Stimulated activated naive B cell treated with anti-CD40 and anti-IgM and Interleukin-4, amounts not matched to agents 10 μg/mL and 1 μg/mL and 100 μg/mL, for 72 hours (primary cell): ENCODE results near the gene SLC25A53.

Experiments
- ATAC-seq, 2 donors: fragments of 150-1000 bp; cut with Tn5 transposase; replicated peaks; 2 replicates each; pipeline ENCODE4 v1.10.0; 2021; ENCODE audit warnings: moderate library complexity in 1 of 2
- DNase-seq: peaks from one replicate; pipeline ENCODE4 v3.0.0; 2021
- H3K27ac Mint-ChIP-seq: one replicate; pipeline ENCODE4 v1.8.0; 2022; ENCODE audit warnings: mild to moderate bottlenecking, mixed read lengths
- H3K27me3 Mint-ChIP-seq, 2 donors: one replicate each; pipeline ENCODE4 v1.8.0; 2022; ENCODE audit warnings: mixed read lengths in 2 of 2
- H3K36me3 Mint-ChIP-seq, 2 donors: one replicate each; pipeline ENCODE4 v1.8.0; 2022; ENCODE audit warnings: mixed read lengths in 2 of 2, mild to moderate bottlenecking in 1 of 2
- H3K4me1 Mint-ChIP-seq, 2 donors: one replicate each; pipeline ENCODE4 v1.8.0; 2022; ENCODE audit warnings: mixed read lengths in 2 of 2, mild to moderate bottlenecking in 1 of 2
- H3K4me3 Mint-ChIP-seq, 2 donors: one replicate each; pipeline ENCODE4 v1.8.0; 2022; ENCODE audit warnings: mild to moderate bottlenecking in 2 of 2, mixed read lengths in 2 of 2, moderate library complexity in 1 of 2
- H3K9me3 Mint-ChIP-seq, 2 donors: one replicate each; pipeline ENCODE4 v1.8.0; 2022; ENCODE audit warnings: mixed read lengths in 2 of 2, mild to moderate bottlenecking in 1 of 2

Gene SLC25A53

GRCh38 chrX:104156630-104157529, at the start of gene SLC25A53:
Gene SLC25A53, minus strand, starts transcription at chrX:104157009. Its CDS starts 51,752 bp downstream, at chrX:104105257.
- peak within 1 kb of the TSS; percentile 99 for H3K27ac Mint-ChIP-seq
- peak within 1 kb of the TSS; percentile 94 for H3K4me3 Mint-ChIP-seq
- H3K36me3 Mint-ChIP-seq = no peaks in the 10 kb centered on the region
- H3K27me3 Mint-ChIP-seq = no peaks in the 10 kb centered on the region
- peak; percentile 80 for DNase-seq
- no peaks in the 10 kb centered on the region for H3K9me3 Mint-ChIP-seq
- peaks cover 2 to 10% of the 10 kb centered on the region in 2 donors for H3K4me1 Mint-ChIP-seq
- peak; percentile 92 for ATAC-seq

DNA sequence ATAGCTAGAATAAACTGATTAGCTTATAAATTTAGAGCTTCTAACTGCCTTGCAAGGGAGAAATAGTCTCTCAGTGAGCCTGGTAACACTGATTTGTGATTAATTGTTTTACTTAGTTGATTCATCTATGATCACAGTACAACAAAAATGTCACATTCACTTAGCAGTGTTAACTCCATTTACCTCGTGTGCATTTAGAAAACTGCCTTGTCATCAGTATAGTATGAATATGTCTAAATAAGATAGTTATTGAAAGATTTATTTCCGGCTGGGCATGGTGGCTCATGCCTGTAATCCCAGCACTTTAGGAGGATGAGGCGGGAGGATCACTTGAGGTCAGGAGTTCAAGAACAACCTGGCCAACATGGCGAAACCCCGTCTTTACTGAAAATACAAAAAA, 48.7 kb upstream of the SLC25A53 start:
- no peak overlapping the region for H3K4me3 Mint-ChIP-seq
- no peak for ATAC-seq
- no peaks in the 10 kb centered on the region for H3K4me1 Mint-ChIP-seq
- no peak for DNase-seq
- peaks cover 0 to 3% of the 10 kb centered on the region in 2 donors for H3K36me3 Mint-ChIP-seq
- no peaks in the 10 kb centered on the region for H3K9me3 Mint-ChIP-seq
- peaks cover 0 to 3% of the 10 kb centered on the region in 2 donors for H3K27me3 Mint-ChIP-seq
- no peak overlapping the region for H3K27ac Mint-ChIP-seq

GRCh38 chrX:104195489-104196084, 38.8 kb upstream of the SLC25A53 start:
- Mint-ChIP-seq H3K9me3 (no peaks in the 10 kb centered on the region), H3K36me3 (no peaks in the 10 kb centered on the region), H3K4me3 (no peak overlapping the region), H3K27me3 (no peaks in the 10 kb centered on the region), H3K27ac (no peak overlapping the region), H3K4me1 (no peaks in the 10 kb centered on the region)
- no peak for DNase-seq
- ATAC-seq = peak in 1 of 2 donors; percentile 53

- peaks cover 0 to 2% of the 10 kb centered on the region in 2 donors for H3K36me3 Mint-ChIP-seq
- H3K4me1 Mint-ChIP-seq = no peaks in the 10 kb centered on the region
- H3K27ac Mint-ChIP-seq = no peak overlapping the region
- ATAC-seq (no peak), DNase-seq (no peak)
- no peaks in the 10 kb centered on the region for H3K9me3 Mint-ChIP-seq
- no peaks in the 10 kb centered on the region for H3K27me3 Mint-ChIP-seq
- H3K4me3 Mint-ChIP-seq = no peak overlapping the region
These were observed 38.2 kb upstream of the SLC25A53 start for GRCh38 chrX:104195013-104195412.

GRCh38 chrX:104193485-104193884, 36.7 kb upstream of the SLC25A53 start:
- no peaks in the 10 kb centered on the region for H3K9me3 Mint-ChIP-seq
- H3K4me3 Mint-ChIP-seq = no peak overlapping the region
- no peaks in the 10 kb centered on the region for H3K27me3 Mint-ChIP-seq
- DNase-seq = no peak
- H3K4me1 Mint-ChIP-seq = no peaks in the 10 kb centered on the region
- no peak overlapping the region for H3K27ac Mint-ChIP-seq
- ATAC-seq = no peak
- H3K36me3 Mint-ChIP-seq = peaks cover 0 to 7% of the 10 kb centered on the region in 2 donors

- H3K4me3 Mint-ChIP-seq = no peak overlapping the region
- no peaks in the 10 kb centered on the region for H3K9me3 Mint-ChIP-seq
- ATAC-seq = no peak
- peaks cover 7 to 8% of the 10 kb centered on the region in 2 donors for H3K36me3 Mint-ChIP-seq
- no peaks in the 10 kb centered on the region for H3K27me3 Mint-ChIP-seq
- H3K4me1 Mint-ChIP-seq = no peaks in the 10 kb centered on the region
- no peak for DNase-seq
- H3K27ac Mint-ChIP-seq = no peak overlapping the region
These were observed 33.0 kb upstream of the SLC25A53 start for GRCh38 chrX:104189837-104190236.

GRCh38 chrX:104187931-104188330, 31.1 kb upstream of the SLC25A53 start:
- Mint-ChIP-seq H3K4me3 (no peak overlapping the region), H3K4me1 (no peaks in the 10 kb centered on the region), H3K27ac (no peak overlapping the region), H3K36me3 (peaks cover 7 to 14% of the 10 kb centered on the region in 2 donors), H3K27me3 (no peaks in the 10 kb centered on the region), H3K9me3 (no peaks in the 10 kb centered on the region)
- ATAC-seq = no peak
- no peak for DNase-seq

DNA sequence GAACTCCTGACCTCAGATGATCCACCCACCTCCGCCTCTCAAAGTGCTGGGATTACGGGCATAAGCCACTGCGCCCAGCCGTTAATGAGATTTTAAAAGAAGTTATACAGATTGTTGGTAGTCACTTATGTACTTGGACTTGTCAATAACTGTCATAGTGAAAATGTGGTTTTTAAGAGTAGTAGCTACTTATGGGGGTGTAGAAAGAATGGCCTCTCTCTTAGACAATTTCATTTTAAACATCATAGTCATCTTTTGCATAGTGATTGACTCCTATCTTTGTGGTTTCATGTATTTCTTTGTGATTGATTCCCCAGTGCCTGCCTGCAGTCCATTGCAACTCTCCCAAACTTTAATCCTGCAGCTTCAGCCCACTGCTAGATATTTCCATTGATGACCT, 26.9 kb upstream of the SLC25A53 start:
- Mint-ChIP-seq H3K4me3 (no peak overlapping the region), H3K27ac (no peak overlapping the region), H3K4me1 (peaks cover 3 to 7% of the 10 kb centered on the region in 2 donors), H3K9me3 (peaks cover 0 to 2% of the 10 kb centered on the region in 2 donors), H3K27me3 (peaks cover 0 to 4% of the 10 kb centered on the region in 2 donors), H3K36me3 (peaks cover 4 to 20% of the 10 kb centered on the region in 2 donors)
- DNase-seq = no peak
- no peak for ATAC-seq

- ATAC-seq = no peak
These were observed 17.0 kb upstream of the SLC25A53 start for GRCh38 chrX:104173841-104174240.

GRCh38 chrX:104172788-104173187, 16.0 kb upstream of the SLC25A53 start:
- ATAC-seq (no peak), DNase-seq (no peak)
- no peaks in the 10 kb centered on the region for H3K9me3 Mint-ChIP-seq
- no peak overlapping the region for H3K27ac Mint-ChIP-seq
- H3K4me3 Mint-ChIP-seq = no peak overlapping the region
- peaks cover 3 to 20% of the 10 kb centered on the region in 2 donors for H3K4me1 Mint-ChIP-seq
- H3K36me3 Mint-ChIP-seq = peaks cover 7 to 14% of the 10 kb centered on the region in 2 donors
- peaks cover 0 to 4% of the 10 kb centered on the region in 2 donors for H3K27me3 Mint-ChIP-seq

More at GRCh38 chrX:104173841-104174240, 17.0 kb upstream of the SLC25A53 start:
- H3K27me3 Mint-ChIP-seq = peaks cover 0 to 4% of the 10 kb centered on the region in 2 donors
- peaks cover 0 to 10% of the 10 kb centered on the region in 2 donors for H3K4me1 Mint-ChIP-seq
- DNase-seq = no peak
- peaks cover 13 to 21% of the 10 kb centered on the region in 2 donors for H3K36me3 Mint-ChIP-seq
- H3K27ac Mint-ChIP-seq = no peak overlapping the region
- H3K4me3 Mint-ChIP-seq = no peak overlapping the region
- H3K9me3 Mint-ChIP-seq = no peaks in the 10 kb centered on the region

GRCh38 chrX:104172121-104172520, 15.3 kb upstream of the SLC25A53 start:
- Mint-ChIP-seq H3K4me3 (no peak overlapping the region), H3K36me3 (peaks cover 7 to 10% of the 10 kb centered on the region in 2 donors), H3K27ac (no peak overlapping the region), H3K4me1 (peaks cover 7 to 26% of the 10 kb centered on the region in 2 donors), H3K9me3 (no peaks in the 10 kb centered on the region), H3K27me3 (peaks cover 0 to 4% of the 10 kb centered on the region in 2 donors)
- ATAC-seq = no peak
- no peak for DNase-seq

- H3K27me3 Mint-ChIP-seq = peaks cover 0 to 4% of the 10 kb centered on the region in 2 donors
- ATAC-seq = no peak
- H3K9me3 Mint-ChIP-seq = no peaks in the 10 kb centered on the region
- peaks cover 12 to 26% of the 10 kb centered on the region in 2 donors for H3K4me1 Mint-ChIP-seq
- peaks cover 3 to 4% of the 10 kb centered on the region in 2 donors for H3K36me3 Mint-ChIP-seq
- DNase-seq = no peak
- peak overlapping the region in 1 of 2 donors; percentile 83 for H3K4me3 Mint-ChIP-seq
- no peak overlapping the region for H3K27ac Mint-ChIP-seq
These were observed 11.3 kb upstream of the SLC25A53 start for GRCh38 chrX:104168127-104168526.

GRCh38 chrX:104166735-104167436, 10.1 kb upstream of the SLC25A53 start:
- DNase-seq (no peak), ATAC-seq (no peak)
- H3K4me3 Mint-ChIP-seq = peak overlapping the region; percentile 83 to 84
- H3K27ac Mint-ChIP-seq = peak overlapping the region; percentile 63
- peaks cover 3 to 4% of the 10 kb centered on the region in 2 donors for H3K36me3 Mint-ChIP-seq
- H3K4me1 Mint-ChIP-seq = peaks cover 12 to 26% of the 10 kb centered on the region in 2 donors
- no peaks in the 10 kb centered on the region for H3K9me3 Mint-ChIP-seq
- H3K27me3 Mint-ChIP-seq = peaks cover 0 to 4% of the 10 kb centered on the region in 2 donors
